ENCODE measurements around the gene SPTBN5.

Gene SPTBN5

GRCh38 chr15:41805711-41806110, 88.1 kb downstream of the SPTBN5 start:
- no peak for DNase-seq (ENCODE audit: extremely low spot score)
- CTCF ChIA-PET: interaction anchor here (1.2 to 9.4 kb wide), 2 partner anchors 31 to 202 kb away, joined by 3 to 107 read pairs; partner anchors contain the start of gene MAPKBP1
- POLR2A ChIA-PET: no interaction called here

GRCh38 chr15:41804916-41805666, 88.8 kb downstream of the SPTBN5 start:
- POLR2A ChIA-PET: no interaction called here
- CTCF ChIA-PET: interaction anchor here (1.2 to 9.4 kb wide), 2 partner anchors 31 to 202 kb away, joined by 3 to 107 read pairs; partner anchors contain the start of gene MAPKBP1
- TF ChIP-seq, protein P1, sequence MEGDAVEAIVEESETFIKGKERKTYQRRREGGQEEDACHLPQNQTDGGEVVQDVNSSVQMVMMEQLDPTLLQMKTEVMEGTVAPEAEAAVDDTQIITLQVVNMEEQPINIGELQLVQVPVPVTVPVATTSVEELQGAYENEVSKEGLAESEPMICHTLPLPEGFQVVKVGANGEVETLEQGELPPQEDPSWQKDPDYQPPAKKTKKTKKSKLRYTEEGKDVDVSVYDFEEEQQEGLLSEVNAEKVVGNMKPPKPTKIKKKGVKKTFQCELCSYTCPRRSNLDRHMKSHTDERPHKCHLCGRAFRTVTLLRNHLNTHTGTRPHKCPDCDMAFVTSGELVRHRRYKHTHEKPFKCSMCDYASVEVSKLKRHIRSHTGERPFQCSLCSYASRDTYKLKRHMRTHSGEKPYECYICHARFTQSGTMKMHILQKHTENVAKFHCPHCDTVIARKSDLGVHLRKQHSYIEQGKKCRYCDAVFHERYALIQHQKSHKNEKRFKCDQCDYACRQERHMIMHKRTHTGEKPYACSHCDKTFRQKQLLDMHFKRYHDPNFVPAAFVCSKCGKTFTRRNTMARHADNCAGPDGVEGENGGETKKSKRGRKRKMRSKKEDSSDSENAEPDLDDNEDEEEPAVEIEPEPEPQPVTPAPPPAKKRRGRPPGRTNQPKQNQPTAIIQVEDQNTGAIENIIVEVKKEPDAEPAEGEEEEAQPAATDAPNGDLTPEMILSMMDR (IDR thresholded peaks at IDR 0.05; ENCODE audit: control extremely low read depth, extremely low read depth, low read depth, missing control alignments): no peak
- no peak for DNase-seq (ENCODE audit: extremely low spot score)

More at GRCh38 chr15:41805711-41806110, 88.1 kb downstream of the SPTBN5 start:
- TF ChIP-seq, protein P1 (IDR thresholded peaks at IDR 0.05; ENCODE audit: control extremely low read depth, extremely low read depth, low read depth, missing control alignments): no peak

DNA sequence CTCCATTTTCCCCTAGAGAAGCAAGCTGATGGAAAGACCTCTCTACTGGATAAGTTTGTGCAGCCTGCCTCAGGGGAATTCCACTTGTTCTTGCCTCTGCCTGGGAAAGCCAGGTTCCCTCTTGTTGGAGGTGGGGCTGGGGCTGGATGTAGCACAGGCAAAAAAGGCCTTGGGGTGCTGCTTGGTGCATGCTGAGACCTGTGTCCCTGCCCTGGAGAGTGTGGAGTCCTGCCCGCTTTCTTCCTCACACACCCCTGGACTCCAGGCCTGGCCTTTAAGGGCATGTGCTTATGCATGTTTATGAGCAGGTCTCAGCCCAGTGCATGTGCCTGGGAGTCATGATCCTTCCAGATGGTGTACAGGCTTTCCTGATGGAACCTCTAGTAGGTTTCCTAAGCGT, 89.5 kb downstream of the SPTBN5 start:
- no peak for DNase-seq (ENCODE audit: extremely low spot score)
- ChIA-PET POLR2A (no interaction called here), CTCF (interaction anchor here (1.2 to 9.4 kb wide), 3 partner anchors 7 to 30 kb away, joined by 3 to 107 read pairs (median 60); partner anchors contain the start of gene MAPKBP1)

DNA sequence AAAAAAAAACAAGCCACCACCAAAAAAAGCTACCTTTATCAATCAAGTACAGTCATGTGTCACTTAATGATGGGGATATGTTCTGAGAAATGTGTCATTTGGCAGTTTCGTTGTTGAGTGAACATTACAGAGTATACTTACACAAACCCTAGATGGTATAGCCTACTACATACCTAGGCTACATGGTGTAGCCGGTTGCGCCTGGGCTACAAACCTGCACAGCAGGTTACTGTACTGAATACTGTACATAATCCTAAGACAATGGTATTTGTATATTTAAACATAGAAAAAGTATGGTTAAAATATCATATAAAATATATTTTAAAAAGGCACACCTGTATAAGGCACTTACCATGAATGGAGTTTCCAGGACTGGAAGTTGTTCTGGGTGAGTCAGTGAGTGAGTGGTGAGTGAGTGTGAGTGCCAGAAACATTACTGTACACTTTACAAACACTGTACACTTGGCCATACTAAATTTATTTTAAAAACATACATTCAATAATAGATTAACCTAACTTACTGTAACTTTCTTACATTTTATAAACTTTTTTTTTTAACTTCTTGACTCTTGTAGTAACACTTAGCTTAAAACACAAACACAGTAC, 91.9 kb downstream of the SPTBN5 start:
- DNase-seq (ENCODE audit: extremely low spot score): no peak
- ChIA-PET POLR2A (no interaction called here), CTCF (interaction anchor here (1.0 to 9.4 kb wide), 6 partner anchors 8 to 198 kb away, joined by 3 to 107 read pairs (median 6); partner anchors contain the start of gene MAPKBP1)
- TF ChIP-seq, protein P1 (IDR thresholded peaks at IDR 0.05; ENCODE audit: control extremely low read depth, extremely low read depth, low read depth, missing control alignments): no peak

More for the DNA sequence above, 89.5 kb downstream of the SPTBN5 start:
- TF ChIP-seq, protein P1 (IDR thresholded peaks at IDR 0.05; ENCODE audit: control extremely low read depth, extremely low read depth, low read depth, missing control alignments): no peak

GRCh38 chr15:41801185-41801584, 92.7 kb downstream of the SPTBN5 start:
- ChIA-PET CTCF (interaction anchor here (2.2 to 9.4 kb wide), 4 partner anchors 10 to 198 kb away, joined by 5 to 107 read pairs (median 34); partner anchors contain the start of gene MAPKBP1), POLR2A (no interaction called here)
- DNase-seq (ENCODE audit: extremely low spot score): no peak
- TF ChIP-seq, protein P1 (IDR thresholded peaks at IDR 0.05; ENCODE audit: control extremely low read depth, extremely low read depth, low read depth, missing control alignments): no peak

- POLR2A ChIA-PET: no interaction called here
- CTCF ChIA-PET: interaction anchor here (0.7 to 9.4 kb wide), 4 partner anchors 12 to 105 kb away, joined by 3 to 107 read pairs (median 32); partner anchors contain the start of gene MAPKBP1
- TF ChIP-seq, protein P1 (IDR thresholded peaks at IDR 0.05; ENCODE audit: control extremely low read depth, extremely low read depth, low read depth, missing control alignments): no peak
- DNase-seq (ENCODE audit: extremely low spot score): no peak
These were observed 94.4 kb downstream of the SPTBN5 start for GRCh38 chr15:41799488-41799805.

All from GM10248 (cell line).